Mesendoderm (in vitro differentiated cells): ENCODE measurements around the gene FAM83E.
"Not testable (repeated sequence)": the region's sequence is repeated elsewhere in the genome, so short reads cannot be mapped to it uniquely, and the experiment has no call there.

Experiments
- DNase-seq: peaks from one replicate; pipeline ENCODE4 v3.0.0; 2013
- H2AK5ac ChIP-seq: 2 replicates; pipeline ENCODE4 v1.6.1; 2013; ENCODE audit warnings: low read length, inconsistent platforms
- H2BK120ac ChIP-seq: 2 replicates; pipeline ENCODE4 v1.6.1; 2013; ENCODE audit warnings: low read depth, mild to moderate bottlenecking, low read length, moderate library complexity, mixed read lengths
- H2BK15ac ChIP-seq: replicated peaks from 2 replicates; pipeline ENCODE4 v1.6.1; 2013; ENCODE audit warnings: low read depth, mild to moderate bottlenecking, moderate library complexity
- H2BK5ac ChIP-seq: 2 replicates; pipeline ENCODE4 v1.6.1; 2013; ENCODE audit warnings: low read length, inconsistent platforms
- H3K18ac ChIP-seq: 2 replicates; pipeline ENCODE4 v1.6.1; 2013; ENCODE audit warnings: mild to moderate bottlenecking, low read length, mixed read lengths
- H3K23ac ChIP-seq: one replicate; pipeline ENCODE4 v1.6.1; 2013; ENCODE audit warnings: low read length
- H3K27ac ChIP-seq: 2 replicates; pipeline ENCODE4 v1.5.1; 2013; ENCODE audit warnings: low read depth, mild to moderate bottlenecking, inconsistent platforms, low read length, moderate library complexity
- H3K27me3 ChIP-seq: 2 replicates; pipeline ENCODE4 v1.6.1; 2013; ENCODE audit warnings: low read length, control low read depth, mild to moderate bottlenecking, inconsistent platforms; ENCODE audit not compliant: insufficient read depth, poor library complexity
- H3K36me3 ChIP-seq: 2 replicates; pipeline ENCODE4 v1.6.1; 2013; ENCODE audit warnings: low read length, inconsistent platforms; ENCODE audit not compliant: control insufficient read depth, insufficient read depth
- H3K4ac ChIP-seq: one replicate; pipeline ENCODE4 v1.6.1; 2013; ENCODE audit warnings: low read depth, mild to moderate bottlenecking, low read length, moderate library complexity
- H3K4me1 ChIP-seq: 2 replicates; pipeline ENCODE4 v1.6.1; 2013; ENCODE audit warnings: low read depth, low read length, inconsistent platforms; ENCODE audit not compliant: control insufficient read depth
- H3K4me2 ChIP-seq: 2 replicates; pipeline ENCODE4 v1.6.1; 2013; ENCODE audit warnings: low read length
- H3K4me3 ChIP-seq: 2 replicates; pipeline ENCODE4 v1.5.1; 2013; ENCODE audit warnings: mild to moderate bottlenecking, low read length
- H3K56ac ChIP-seq: one replicate; pipeline ENCODE4 v1.6.1; 2013; ENCODE audit warnings: low read length
- H3K79me1 ChIP-seq: 2 replicates; pipeline ENCODE4 v1.6.1; 2013; ENCODE audit warnings: low read length, inconsistent platforms
- H3K79me2 ChIP-seq: 2 replicates; pipeline ENCODE4 v1.6.1; 2013; ENCODE audit warnings: mild to moderate bottlenecking, low read length; ENCODE audit not compliant: control insufficient read depth, insufficient read depth
- H3K9ac ChIP-seq: 2 replicates; pipeline ENCODE4 v1.6.1; 2013; ENCODE audit warnings: low read length, inconsistent platforms
- H4K5ac ChIP-seq: one replicate; pipeline ENCODE4 v1.6.1; 2013; ENCODE audit warnings: low read length
- H4K8ac ChIP-seq: one replicate; pipeline ENCODE4 v1.6.1; 2013; ENCODE audit warnings: low read depth, mild to moderate bottlenecking, control low read depth, low read length, moderate library complexity
- WGBS: extraction: QIAGEN DNeasy Blood & Tissue Kit; methylation state at CpG from one replicate; pipeline ENCODE4 v1.1.7; 2013; ENCODE audit warnings: low lambda C conversion rate, missing lambda C conversion rate; ENCODE audit not compliant: insufficient coverage; ENCODE audit errors: extremely low coverage; 5-methylcytosine and 5-hydroxymethylcytosine counted together

The FAM83E gene

GRCh38 chr19:48632286-48632685, 17.4 kb upstream of the FAM83E start:
- H3K9ac ChIP-seq, H3K36me3 ChIP-seq, H3K23ac ChIP-seq, H3K4me2 ChIP-seq, H3K4me1 ChIP-seq, H2BK120ac ChIP-seq, H2BK15ac ChIP-seq, H3K27ac ChIP-seq, H3K18ac ChIP-seq, DNase-seq, H3K27me3 ChIP-seq, H3K4me3 ChIP-seq, H3K56ac ChIP-seq, H4K5ac ChIP-seq, H3K79me1 ChIP-seq, H3K79me2 ChIP-seq, H3K4ac ChIP-seq, H4K8ac ChIP-seq, H2BK5ac ChIP-seq, H2AK5ac ChIP-seq: not testable (repeated sequence)
- no CpG with 5 or more reads among the region's 11 CpGs for WGBS

GRCh38 chr19:48631225-48631624, 16.3 kb upstream of the FAM83E start:
- WGBS = no CpG with 5 or more reads among the region's 3 CpGs
- Histone ChIP-seq H4K5ac (no peak overlapping the region), H3K4ac (no peak overlapping the region), H3K79me2 (no peaks in the 10 kb centered on the region), H3K56ac (peak overlapping the region; percentile 89), H3K27me3 (peaks cover 6% of the 10 kb centered on the region), H3K4me2 (peak overlapping the region; percentile 79), H2AK5ac (no peak overlapping the region), H3K9ac (peak overlapping the region; percentile 76), H4K8ac (no peak overlapping the region), H3K27ac (no peak overlapping the region), H2BK5ac (no peak overlapping the region), H3K4me1 (peaks cover 12% of the 10 kb centered on the region), H2BK120ac (no peak overlapping the region), H2BK15ac (no peak overlapping the region), H3K23ac (no peak overlapping the region), H3K18ac (no peak overlapping the region), H3K36me3 (no peaks in the 10 kb centered on the region), H3K79me1 (no peaks in the 10 kb centered on the region), H3K4me3 (no peak overlapping the region)
- DNase-seq = no peak

GRCh38 chr19:48630296-48631063, 15.6 kb upstream of the FAM83E start:
- Histone ChIP-seq H3K56ac (peak overlapping the region; percentile 89), H2BK15ac (no peak overlapping the region), H3K18ac (peak overlapping the region; percentile 56), H3K27me3 (no peaks in the 10 kb centered on the region), H3K4ac (no peak overlapping the region), H3K79me1 (peaks cover under 1% of the 10 kb centered on the region), H3K36me3 (no peaks in the 10 kb centered on the region), H2BK5ac (peak overlapping the region; percentile 45), H3K27ac (peak overlapping the region; percentile 83), H3K79me2 (no peaks in the 10 kb centered on the region), H3K4me1 (peaks cover 12% of the 10 kb centered on the region), H3K23ac (no peak overlapping the region), H2AK5ac (no peak overlapping the region), H4K8ac (no peak overlapping the region), H4K5ac (no peak overlapping the region), H2BK120ac (peak overlapping the region; percentile 10), H3K4me2 (peak overlapping the region; percentile 79), H3K9ac (peak overlapping the region; percentile 76), H3K4me3 (peak overlapping the region; percentile 17)
- peak; percentile 90 for DNase-seq
- WGBS = no CpG with 5 or more reads among the region's 47 CpGs

GRCh38 chr19:48629599-48630295, 14.9 kb upstream of the FAM83E start:
- H4K8ac ChIP-seq = no peak overlapping the region
- H3K23ac ChIP-seq = no peak overlapping the region
- H3K36me3 ChIP-seq = no peaks in the 10 kb centered on the region
- H2BK5ac ChIP-seq = no peak overlapping the region
- H3K27me3 ChIP-seq = no peaks in the 10 kb centered on the region
- peaks cover 2% of the 10 kb centered on the region for H3K79me1 ChIP-seq
- no peak overlapping the region for H3K4me3 ChIP-seq
- WGBS = no CpG with 5 or more reads among the region's 48 CpGs
- H3K4me1 ChIP-seq = peaks cover 8% of the 10 kb centered on the region
- H4K5ac ChIP-seq = no peak overlapping the region
- no peaks in the 10 kb centered on the region for H3K79me2 ChIP-seq
- DNase-seq = peak; percentile 97
- H3K56ac ChIP-seq = peak overlapping the region; percentile 89
- H2AK5ac ChIP-seq = no peak overlapping the region
- H2BK120ac ChIP-seq = no peak overlapping the region
- H3K27ac ChIP-seq = peak overlapping the region; percentile 83
- H3K4me2 ChIP-seq = peak overlapping the region; percentile 79
- no peak overlapping the region for H3K4ac ChIP-seq
- H2BK15ac ChIP-seq = no peak overlapping the region
- peak overlapping the region; percentile 56 for H3K18ac ChIP-seq
- peak overlapping the region; percentile 76 for H3K9ac ChIP-seq

- no peak overlapping the region for H3K27ac ChIP-seq
- no peak overlapping the region for H3K4me2 ChIP-seq
- H3K79me2 ChIP-seq = no peaks in the 10 kb centered on the region
- H4K5ac ChIP-seq = no peak overlapping the region
- H2BK5ac ChIP-seq = no peak overlapping the region
- peaks cover 2% of the 10 kb centered on the region for H3K79me1 ChIP-seq
- H3K4me1 ChIP-seq = peaks cover 8% of the 10 kb centered on the region
- H2BK15ac ChIP-seq = no peak overlapping the region
- no peak overlapping the region for H2AK5ac ChIP-seq
- no peak overlapping the region for H2BK120ac ChIP-seq
- no peak overlapping the region for H3K56ac ChIP-seq
- H3K36me3 ChIP-seq = no peaks in the 10 kb centered on the region
- no peak overlapping the region for H3K18ac ChIP-seq
- no CpG with 5 or more reads among the region's 22 CpGs for WGBS
- H3K9ac ChIP-seq = no peak overlapping the region
- no peak overlapping the region for H3K4ac ChIP-seq
- H4K8ac ChIP-seq = no peak overlapping the region
- no peak overlapping the region for H3K4me3 ChIP-seq
- H3K27me3 ChIP-seq = no peaks in the 10 kb centered on the region
- H3K23ac ChIP-seq = no peak overlapping the region
- no peak for DNase-seq
These were observed 14.4 kb upstream of the FAM83E start for GRCh38 chr19:48629297-48629598.
